Stimulated activated naive CD4-positive, alpha-beta T cell (primary cell): Measurements from ENCODE around the gene TPM2.

Source experiments
- DNase-seq, 6 experiments: peaks; one replicate each; lab custom pipeline; 2025; lab: John Stamatoyannopoulos, UW

Gene TPM2

GRCh38 chr9:35718721-35719511 is 29.2 kb upstream of the TPM2 start:
- no peak for DNase-seq

GRCh38 chr9:35717132-35717870 is 27.6 kb upstream of the TPM2 start:
- no peak for DNase-seq

DNA sequence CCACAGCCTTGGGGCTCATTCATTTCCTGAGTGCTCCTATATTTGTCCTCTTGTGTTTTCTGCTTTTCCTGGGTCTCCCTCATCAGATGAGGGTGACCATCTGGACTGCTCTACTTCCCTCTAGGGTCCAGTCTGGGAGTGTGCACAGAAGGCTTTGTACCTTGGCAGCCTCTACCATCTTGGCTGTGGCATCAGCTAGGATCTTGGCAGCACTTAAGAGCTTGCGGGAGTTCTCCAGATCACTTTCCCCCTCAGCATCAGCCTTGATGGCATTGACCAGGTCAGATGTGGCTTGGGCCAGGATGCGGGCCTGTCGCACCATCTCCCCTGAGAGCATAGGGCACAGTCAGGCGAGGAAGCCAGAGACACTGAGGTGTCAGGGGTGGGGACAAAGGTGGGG is 26.5 kb upstream of the TPM2 start:
- no peak for DNase-seq

GRCh38 chr9:35714579-35715252 is 25.0 kb upstream of the TPM2 start:
- no peak for DNase-seq

DNA sequence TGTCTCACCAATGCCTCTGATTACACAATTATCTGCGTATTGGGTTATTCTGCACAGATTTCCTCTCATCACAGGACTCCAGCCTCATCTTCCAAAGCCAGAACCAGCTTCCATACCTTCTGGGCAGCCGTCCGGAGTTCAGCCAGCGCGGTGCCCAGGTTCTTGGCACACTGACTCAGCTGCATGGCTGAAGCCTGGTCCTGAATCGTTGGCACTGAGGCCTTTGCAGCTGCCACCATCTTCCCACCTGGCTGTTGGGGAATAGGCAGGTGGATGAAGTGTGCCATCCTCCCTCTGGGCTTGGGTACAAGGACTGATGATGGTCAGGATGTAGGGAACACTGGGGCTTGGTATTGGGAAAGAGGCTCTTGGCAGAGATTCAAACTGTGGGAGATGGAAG is 24.4 kb upstream of the TPM2 start:
- DNase-seq, result no peak

- DNase-seq, result no peak
These were observed 23.9 kb upstream of the TPM2 start for GRCh38 chr9:35713578-35713977.

- no peak for DNase-seq
These were observed 23.2 kb upstream of the TPM2 start for GRCh38 chr9:35712762-35713400.

GRCh38 chr9:35711501-35712428 is 22.0 kb upstream of the TPM2 start:
- DNase-seq, result no peak

DNA sequence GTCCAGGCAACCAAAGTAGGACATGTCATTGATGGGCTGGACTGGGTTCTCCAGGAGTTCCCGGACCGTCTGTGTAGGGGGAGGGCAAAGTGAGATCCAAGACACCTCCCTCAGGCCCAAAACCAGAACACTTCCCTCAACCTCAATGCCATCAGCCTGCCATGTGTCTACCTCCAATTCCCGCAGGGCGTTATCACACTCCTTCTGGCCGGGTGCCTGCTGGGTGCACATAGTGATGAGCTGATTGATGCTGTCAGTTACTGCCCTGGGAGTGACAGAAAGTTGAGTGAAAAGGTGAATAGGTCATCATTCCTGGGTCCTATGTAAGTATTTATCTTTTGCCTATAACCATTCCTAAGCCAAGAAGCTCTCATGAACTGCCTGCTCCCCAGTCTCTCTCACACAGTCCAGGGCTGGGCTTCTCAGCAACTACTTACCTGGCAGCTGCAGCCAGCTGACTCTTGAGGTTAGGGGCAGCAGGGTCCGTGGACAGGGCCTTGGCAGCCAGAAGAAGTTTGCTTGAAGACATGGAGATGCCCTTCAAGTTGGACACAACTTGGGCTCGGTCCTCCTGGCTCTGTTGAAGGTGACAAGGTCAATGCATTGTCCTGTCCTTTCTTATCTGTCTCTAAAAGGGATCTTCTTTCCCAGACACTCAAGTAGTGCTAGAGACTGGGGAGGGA is 21.2 kb upstream of the TPM2 start:
- no peak for DNase-seq

- DNase-seq, result no peak
These were observed 18.4 kb upstream of the TPM2 start for GRCh38 chr9:35708146-35708545.

DNA sequence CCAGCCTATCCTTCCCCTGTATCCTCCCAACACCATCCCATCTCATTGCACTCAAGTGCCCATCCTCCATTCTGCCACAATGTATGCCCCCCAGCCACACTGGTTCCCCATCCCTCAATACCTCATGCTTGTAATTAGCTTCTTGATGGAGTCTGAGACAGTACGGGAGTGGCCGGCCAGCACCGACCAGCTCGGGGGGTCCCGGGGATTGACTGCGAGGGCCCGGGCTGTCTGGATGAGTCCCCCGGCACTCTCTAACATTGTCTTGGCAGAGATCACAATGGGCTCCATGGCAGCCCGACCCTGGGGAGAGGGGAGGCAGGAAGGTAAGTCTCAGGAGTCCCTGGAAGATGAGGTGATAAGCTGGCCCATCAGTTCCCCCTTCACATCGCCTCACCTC is 17.2 kb upstream of the TPM2 start:
- no peak for DNase-seq

GRCh38 chr9:35705836-35706430 is 16.2 kb upstream of the TPM2 start:
- DNase-seq, result no peak

DNA sequence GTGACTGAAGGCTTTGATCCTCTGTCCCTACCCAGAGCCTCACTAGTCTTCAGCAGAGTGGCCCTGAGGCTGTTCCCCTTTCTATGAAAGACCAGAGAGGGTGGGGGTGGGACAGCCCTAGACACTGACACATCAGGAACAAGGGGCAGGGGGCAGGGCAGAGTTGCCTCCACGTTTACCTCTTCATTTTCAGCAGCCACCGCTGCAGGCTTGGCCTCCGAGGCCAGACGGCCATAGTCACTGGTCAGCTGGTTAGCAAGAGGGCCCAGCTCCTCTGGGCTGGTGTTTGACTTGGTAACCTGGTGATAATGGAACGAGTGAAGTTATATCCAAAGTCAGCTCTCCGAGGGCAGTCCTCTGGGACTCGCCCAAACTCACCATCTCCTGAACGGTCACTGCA is 15.6 kb upstream of the TPM2 start:
- no peak for DNase-seq

- no peak for DNase-seq
These were observed 14.4 kb upstream of the TPM2 start for GRCh38 chr9:35703906-35704672.

DNA sequence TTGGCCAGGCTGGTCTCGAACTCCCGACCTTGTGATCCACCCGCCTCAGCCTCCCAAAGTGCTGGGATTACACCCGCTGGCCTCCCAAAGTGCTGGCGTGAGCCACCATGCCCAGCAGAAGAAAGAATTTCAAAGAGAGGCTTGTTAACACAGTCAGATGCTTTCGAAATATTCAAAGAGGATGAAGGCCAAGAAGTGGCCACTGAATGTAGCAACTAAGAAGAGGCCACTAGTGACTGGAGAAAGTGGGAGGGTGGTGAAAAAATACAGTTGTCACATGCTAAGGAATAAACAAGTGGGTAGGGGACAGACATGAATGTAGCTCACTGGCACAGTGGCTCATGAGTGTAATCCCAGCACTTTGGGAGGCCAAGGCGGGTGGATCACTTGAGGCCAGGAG is 13.0 kb upstream of the TPM2 start:
- DNase-seq, result no peak

DNA sequence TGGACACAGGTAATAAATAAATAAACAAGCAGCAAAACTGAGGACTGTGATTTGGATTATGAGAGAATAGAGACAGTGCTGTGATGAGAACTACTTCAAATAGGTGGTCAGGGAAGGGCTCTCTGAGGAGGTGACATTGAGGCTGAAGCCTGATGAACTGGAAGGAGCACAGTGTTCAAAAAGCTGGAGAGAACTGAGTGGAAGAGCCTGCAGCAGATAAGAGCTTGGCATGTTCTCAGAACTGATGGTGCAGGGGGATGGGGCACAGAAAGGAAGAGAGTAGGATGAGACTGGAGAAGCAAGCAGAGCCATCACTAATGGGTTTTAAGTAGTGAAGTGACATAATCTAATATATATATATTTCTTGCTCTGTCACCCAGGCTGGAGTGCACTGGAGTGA is 11.2 kb upstream of the TPM2 start:
- DNase-seq, result no peak

GRCh38 chr9:35700031-35700430 is 10.3 kb upstream of the TPM2 start:
- DNase-seq, result no peak

GRCh38 chr9:35698231-35698630 is 8.5 kb upstream of the TPM2 start:
- no peak for DNase-seq

DNA sequence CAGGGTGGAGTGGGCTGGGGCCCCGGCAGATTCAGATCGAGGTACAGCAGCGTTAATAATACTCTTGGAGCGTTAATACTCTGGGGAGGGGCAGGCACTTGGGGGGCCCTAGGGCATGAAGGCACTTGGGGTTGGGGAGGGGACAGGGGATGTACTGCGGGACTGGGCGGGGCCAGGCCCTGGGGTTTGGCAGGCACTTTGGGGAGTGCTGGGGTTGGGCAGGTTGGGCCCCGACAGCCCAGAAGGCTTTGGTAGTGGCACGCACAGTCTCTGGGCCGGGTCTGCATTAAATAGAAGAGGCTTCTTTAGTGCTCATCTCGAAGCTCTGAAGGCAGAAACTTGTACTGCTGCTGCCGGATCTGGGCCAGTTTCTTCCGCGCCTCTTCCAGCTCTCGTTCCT is 7.8 kb upstream of the TPM2 start:
- DNase-seq, result no peak
